HEK293 (cell line): ENCODE results near the gene AP2A1.
A peak's percentile ranks its signal among the peaks of the same experiment; 100 is the strongest.

Experiments
- CTCF ChIA-PET: fragments of 350-600 bp; formaldehyde crosslinking; extraction: SDS; loops from one replicate; lab custom pipeline; 2021; ENCODE audit warnings: antibody characterized with exemption; lab: Yijun Ruan, JAX
- POLR2A ChIA-PET: fragments of 300-600 bp; formaldehyde crosslinking; extraction: SDS; loops from one replicate; lab custom pipeline; 2020; ENCODE audit warnings: antibody characterized with exemption, inconsistent platforms; lab: Yijun Ruan, JAX
- H3K27ac ChIP-seq: fragments of 200-500 bp; sonication (Bioruptor generic); 2 replicates; pipeline ENCODE4 v1.5.1; 2014; ENCODE audit warnings: low read depth, low read length, control low read depth, inconsistent platforms; ENCODE audit errors: extremely low read depth
- H3K36me3 ChIP-seq, 2 experiments: fragments of 200-500 bp in 1 of 2; sonication (Bioruptor generic) in 1 of 2; 1 replicate in 1 of 2; 2 replicates in 1 of 2; pipeline ENCODE4 v1.5.1; 2014 to 2017; ENCODE audit warnings: inconsistent platforms in 2 of 2, low read length in 2 of 2; ENCODE audit not compliant: control insufficient read depth in 2 of 2, insufficient read depth in 1 of 2
- H3K4me1 ChIP-seq: fragments of 200-500 bp; sonication (Bioruptor generic); 2 replicates; pipeline ENCODE4 v1.5.1; 2014; ENCODE audit warnings: mild to moderate bottlenecking, low read length, inconsistent platforms; ENCODE audit not compliant: control insufficient read depth, insufficient read depth
- H3K4me3 ChIP-seq: 2 replicates; pipeline ENCODE4 v1.5.1; 2011; ENCODE audit warnings: low read depth, mild to moderate bottlenecking, control low read depth, low read length, moderate library complexity
- H3K9me3 ChIP-seq: fragments of 200-500 bp; sonication (Bioruptor generic); 2 replicates; pipeline ENCODE4 v1.5.1; 2014; ENCODE audit warnings: low read depth, low read length, inconsistent platforms; ENCODE audit not compliant: control insufficient read depth, insufficient read depth
- EGR2 ChIP-seq: fragments of 450-650 bp; formaldehyde crosslinking; IDR thresholded peaks from 2 replicates; pipeline ENCODE4 v1.5.1; 2016; ENCODE audit warnings: low read depth, missing biosample characterization, missing genetic modification characterization
- GLIS2 ChIP-seq: fragments of 450-650 bp; formaldehyde crosslinking; IDR thresholded peaks from 2 replicates; pipeline ENCODE4 v1.5.1; 2016; ENCODE audit warnings: missing biosample characterization, missing genetic modification characterization
- KLF1 ChIP-seq: fragments of 450-650 bp; formaldehyde crosslinking; IDR thresholded peaks from 2 replicates; pipeline ENCODE4 v1.5.1; 2016; ENCODE audit warnings: missing biosample characterization, missing genetic modification characterization
- KLF8 ChIP-seq: fragments of 450-650 bp; formaldehyde crosslinking; IDR thresholded peaks from 2 replicates; pipeline ENCODE4 v1.5.1; 2016; ENCODE audit warnings: missing biosample characterization, missing genetic modification characterization
- KLF9 ChIP-seq: fragments of 450-650 bp; formaldehyde crosslinking; IDR thresholded peaks from 2 replicates; pipeline ENCODE4 v1.5.1; 2016; ENCODE audit warnings: missing biosample characterization, missing genetic modification characterization, low read depth
- PRDM1 ChIP-seq: fragments of 450-650 bp; formaldehyde crosslinking; IDR thresholded peaks from 2 replicates; pipeline ENCODE4; 2016; ENCODE audit warnings: missing biosample characterization, missing genetic modification characterization
- ZBTB17 ChIP-seq: fragments of 450-650 bp; formaldehyde crosslinking; IDR thresholded peaks from 2 replicates; pipeline ENCODE4 v1.5.1; 2016; ENCODE audit warnings: missing biosample characterization, missing genetic modification characterization
- ZBTB21 ChIP-seq: fragments of 450-650 bp; formaldehyde crosslinking; IDR thresholded peaks from 2 replicates; pipeline ENCODE4 v1.5.1; 2017; ENCODE audit warnings: missing biosample characterization, missing genetic modification characterization
- ZBTB8A ChIP-seq: fragments of 450-650 bp; formaldehyde crosslinking; IDR thresholded peaks from 2 replicates; pipeline ENCODE4 v1.5.1; 2016; ENCODE audit warnings: missing biosample characterization, missing genetic modification characterization
- ZFHX2 ChIP-seq: fragments of 450-650 bp; formaldehyde crosslinking; conservative IDR thresholded peaks from 2 replicates; pipeline ENCODE4 v1.5.1; 2016; ENCODE audit warnings: missing biosample characterization, missing genetic modification characterization
- ZIC2 ChIP-seq: fragments of 450-650 bp; formaldehyde crosslinking; IDR thresholded peaks from 2 replicates; pipeline ENCODE4 v1.5.1; 2016; ENCODE audit warnings: missing biosample characterization, missing genetic modification characterization
- ZNF121 ChIP-seq: fragments of 450-650 bp; formaldehyde crosslinking; IDR thresholded peaks from 2 replicates; pipeline ENCODE4 v1.5.1; 2016; ENCODE audit warnings: missing biosample characterization, missing genetic modification characterization
- ZNF157 ChIP-seq: fragments of 450-650 bp; formaldehyde crosslinking; IDR thresholded peaks from 2 replicates; pipeline ENCODE4 v1.5.1; 2016; ENCODE audit warnings: missing biosample characterization, missing genetic modification characterization
- ZNF169 ChIP-seq: fragments of 450-650 bp; formaldehyde crosslinking; IDR thresholded peaks from 2 replicates; pipeline ENCODE4 v1.5.1; 2016; ENCODE audit warnings: missing biosample characterization, missing genetic modification characterization
- ZNF211 ChIP-seq: fragments of 450-650 bp; formaldehyde crosslinking; IDR thresholded peaks from 2 replicates; pipeline ENCODE4 v1.5.1; 2016; ENCODE audit warnings: low read depth, missing biosample characterization, missing genetic modification characterization
- ZNF274 ChIP-seq, 2 experiments: fragments of 200-500 bp in 1 of 2; fragments of 450-650 bp in 1 of 2; sonication (Bioruptor generic) in 1 of 2; formaldehyde crosslinking in 1 of 2; IDR thresholded peaks; 2 replicates each; pipeline versions ENCODE4 v1.5.1 to v1.6.1; 2014 to 2016; ENCODE audit warnings: borderline replicate concordance in 1 of 2, inconsistent platforms in 1 of 2, low read length in 1 of 2, missing biosample characterization in 1 of 2, missing genetic modification characterization in 1 of 2
- ZNF394 ChIP-seq: fragments of 450-650 bp; formaldehyde crosslinking; IDR thresholded peaks from 2 replicates; pipeline ENCODE4 v1.5.1; 2016; ENCODE audit warnings: missing biosample characterization, missing genetic modification characterization, mild to moderate bottlenecking, moderate library complexity, borderline replicate concordance
- ZNF416 ChIP-seq: fragments of 450-650 bp; formaldehyde crosslinking; IDR thresholded peaks from 2 replicates; pipeline ENCODE4 v1.5.1; 2016; ENCODE audit warnings: missing biosample characterization, missing genetic modification characterization
- ZNF514 ChIP-seq: fragments of 450-650 bp; formaldehyde crosslinking; IDR thresholded peaks from 2 replicates; pipeline ENCODE4 v1.5.1; 2016; ENCODE audit warnings: missing biosample characterization, missing genetic modification characterization
- ZNF596 ChIP-seq: fragments of 450-650 bp; IDR thresholded peaks from 2 replicates; pipeline ENCODE4 v1.5.0; 2018; ENCODE audit warnings: missing biosample characterization, mild to moderate bottlenecking, missing genetic modification characterization, moderate library complexity
- ZNF660 ChIP-seq: fragments of 450-650 bp; IDR thresholded peaks from 2 replicates; pipeline ENCODE4 v1.5.1; 2018; ENCODE audit warnings: missing biosample characterization, mild to moderate bottlenecking, missing genetic modification characterization
- ZNF677 ChIP-seq: fragments of 450-650 bp; IDR thresholded peaks from 2 replicates; pipeline ENCODE4 v1.5.0; 2018; ENCODE audit warnings: missing biosample characterization, mild to moderate bottlenecking, missing genetic modification characterization, moderate library complexity
- ZNF777 ChIP-seq: fragments of 450-650 bp; formaldehyde crosslinking; IDR thresholded peaks from 2 replicates; pipeline ENCODE4 v1.5.1; 2017; ENCODE audit warnings: missing biosample characterization, missing genetic modification characterization, borderline replicate concordance
- ZNF830 ChIP-seq: fragments of 450-650 bp; IDR thresholded peaks from 2 replicates; pipeline ENCODE4 v1.5.0; 2018; ENCODE audit warnings: missing biosample characterization, missing genetic modification characterization, low read depth, mild to moderate bottlenecking, moderate library complexity
- ZSCAN16 ChIP-seq: fragments of 450-650 bp; formaldehyde crosslinking; IDR thresholded peaks from 2 replicates; pipeline ENCODE4 v1.5.1; 2016; ENCODE audit warnings: missing biosample characterization, missing genetic modification characterization
- ZXDB ChIP-seq: fragments of 450-650 bp; formaldehyde crosslinking; IDR thresholded peaks from 2 replicates; pipeline ENCODE4 v1.5.1; 2016; ENCODE audit warnings: missing biosample characterization, missing genetic modification characterization
- TF ChIP-seq, protein P1 (sequence below): fragments of 450-650 bp; formaldehyde crosslinking; IDR thresholded peaks from 2 replicates; pipeline ENCODE4 v1.5.1; 2016; ENCODE audit warnings: missing biosample characterization, missing genetic modification characterization
- TF ChIP-seq, protein P2 (sequence below): fragments of 450-650 bp; formaldehyde crosslinking; IDR thresholded peaks from 2 replicates; pipeline ENCODE4 v1.5.1; 2016; ENCODE audit warnings: missing biosample characterization, missing genetic modification characterization, borderline replicate concordance
- TF ChIP-seq, protein P3 (sequence below): IDR thresholded peaks from 2 replicates; pipeline ENCODE4 v1.6.1; 2011; ENCODE audit warnings: mild to moderate bottlenecking, low read depth, low read length, borderline replicate concordance

AP2A1 gene

DNA sequence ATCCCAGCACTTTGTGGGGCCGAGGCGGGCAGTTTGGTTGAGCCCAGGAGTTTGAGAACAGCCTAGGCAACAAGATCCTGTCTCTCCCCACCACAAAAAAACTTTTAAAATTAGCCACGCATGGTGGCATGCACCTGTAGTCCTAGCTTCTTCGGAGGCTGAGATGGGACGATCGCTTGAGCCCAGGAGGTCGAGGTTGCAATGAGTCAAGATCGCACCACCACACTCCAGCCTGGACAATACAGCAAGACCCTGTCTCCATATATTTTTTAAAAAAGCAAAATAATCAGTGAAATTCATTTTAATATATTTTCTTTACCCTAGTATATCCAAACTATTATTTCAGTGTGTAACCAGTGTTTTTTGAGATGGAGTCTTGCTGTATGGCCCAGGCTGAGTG, 8.2 kb downstream of the AP2A1 start:
- TF ChIP-seq ZNF121 (tag by site-specific recombination) (peak; percentile 49; the same call in 1 of the 2 replicates), ZBTB17 (no peak)
- TF ChIP-seq, all 188 proteins: peak for 1
- ChIA-PET CTCF (interaction anchor here (0.7 kb wide), 1 partner anchor 102 kb away, joined by 3 read pairs; no protein-coding TSS in a partner anchor), POLR2A (no interaction called here)

DNA sequence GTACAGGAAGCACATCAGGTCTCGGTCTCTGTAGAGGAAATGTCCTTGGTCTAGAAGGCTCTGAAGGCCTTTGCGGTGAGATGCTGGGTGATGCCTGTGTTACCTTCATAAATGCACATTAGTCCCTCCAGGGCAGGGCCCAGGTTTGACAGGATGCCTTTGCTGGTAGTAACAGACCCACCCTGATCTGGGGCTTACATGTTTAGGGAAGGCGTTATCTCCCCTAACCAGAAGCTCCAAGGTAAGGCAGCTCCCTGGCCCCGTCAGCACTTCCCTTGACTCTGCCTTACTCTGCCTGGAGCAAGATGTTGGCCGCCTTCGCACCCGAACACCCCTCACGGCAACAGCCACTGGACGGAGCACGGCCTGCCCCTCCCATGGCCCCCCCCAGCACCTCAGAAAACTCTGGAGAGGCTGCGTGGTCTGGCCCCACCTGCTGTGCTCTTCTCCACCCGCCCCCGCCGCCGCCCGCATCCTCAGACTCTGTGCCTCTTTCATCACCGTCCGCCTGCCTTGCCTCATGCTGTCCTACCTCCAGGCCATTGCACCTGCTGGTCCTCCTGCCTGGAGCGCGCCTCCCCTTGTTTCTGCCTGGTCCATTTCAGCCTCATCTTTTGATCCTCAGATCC, 9.1 kb downstream of the AP2A1 start:
- POLR2A ChIA-PET: interaction anchor here (1.2 kb wide), 1 partner anchor 9 kb away, joined by 3 read pairs; the partner anchor contains the start of gene AP2A1
- H3K9me3 ChIP-seq: no peaks in the 10 kb centered on the region
- TF ChIP-seq ZNF274 (IDR thresholded peaks at IDR 0.05; ENCODE audit: low read length) (no peak), ZNF274 (tag by site-specific recombination; IDR thresholded peaks at IDR 0.05; ENCODE audit: borderline replicate concordance) (no peak), ZNF514 (tag by site-specific recombination) (no peak), KLF1 (tag by site-specific recombination) (peak; percentile 64; the same call in 1 of the 2 replicates), ZNF169 (no peak), ZIC2 (tag by site-specific recombination) (peak; percentile 44; the same call in 1 of the 2 replicates), ZNF677 (tag by site-specific recombination) (no peak), ZBTB8A (tag by site-specific recombination) (no peak), PRDM1 (no peak), KLF9 (tag by site-specific recombination) (no peak), ZNF660 (tag by site-specific recombination) (no peak), ZNF596 (no peak), ZFHX2 (tag by site-specific recombination) (peak; percentile 80), ZNF416 (tag by site-specific recombination) (no peak), ZXDB (tag by site-specific recombination) (no peak), ZBTB21 (tag by site-specific recombination) (no peak), ZNF830 (tag by site-specific recombination) (no peak), GLIS2 (tag by site-specific recombination) (no peak), ZNF211 (tag by site-specific recombination) (no peak), ZNF777 (tag by site-specific recombination) (no peak), ZNF157 (tag by site-specific recombination) (no peak), KLF8 (no peak), ZNF394 (no peak), EGR2 (tag by site-specific recombination) (peak; percentile 59), ZSCAN16 (tag by site-specific recombination) (no peak)
- TF ChIP-seq, protein P1, sequence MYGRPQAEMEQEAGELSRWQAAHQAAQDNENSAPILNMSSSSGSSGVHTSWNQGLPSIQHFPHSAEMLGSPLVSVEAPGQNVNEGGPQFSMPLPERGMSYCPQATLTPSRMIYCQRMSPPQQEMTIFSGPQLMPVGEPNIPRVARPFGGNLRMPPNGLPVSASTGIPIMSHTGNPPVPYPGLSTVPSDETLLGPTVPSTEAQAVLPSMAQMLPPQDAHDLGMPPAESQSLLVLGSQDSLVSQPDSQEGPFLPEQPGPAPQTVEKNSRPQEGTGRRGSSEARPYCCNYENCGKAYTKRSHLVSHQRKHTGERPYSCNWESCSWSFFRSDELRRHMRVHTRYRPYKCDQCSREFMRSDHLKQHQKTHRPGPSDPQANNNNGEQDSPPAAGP (tag by site-specific recombination): no peak
- TF ChIP-seq, protein P2, sequence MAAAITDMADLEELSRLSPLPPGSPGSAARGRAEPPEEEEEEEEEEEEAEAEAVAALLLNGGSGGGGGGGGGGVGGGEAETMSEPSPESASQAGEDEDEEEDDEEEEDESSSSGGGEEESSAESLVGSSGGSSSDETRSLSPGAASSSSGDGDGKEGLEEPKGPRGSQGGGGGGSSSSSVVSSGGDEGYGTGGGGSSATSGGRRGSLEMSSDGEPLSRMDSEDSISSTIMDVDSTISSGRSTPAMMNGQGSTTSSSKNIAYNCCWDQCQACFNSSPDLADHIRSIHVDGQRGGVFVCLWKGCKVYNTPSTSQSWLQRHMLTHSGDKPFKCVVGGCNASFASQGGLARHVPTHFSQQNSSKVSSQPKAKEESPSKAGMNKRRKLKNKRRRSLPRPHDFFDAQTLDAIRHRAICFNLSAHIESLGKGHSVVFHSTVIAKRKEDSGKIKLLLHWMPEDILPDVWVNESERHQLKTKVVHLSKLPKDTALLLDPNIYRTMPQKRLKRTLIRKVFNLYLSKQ (tag by site-specific recombination): no peak
- TF ChIP-seq, protein P3, sequence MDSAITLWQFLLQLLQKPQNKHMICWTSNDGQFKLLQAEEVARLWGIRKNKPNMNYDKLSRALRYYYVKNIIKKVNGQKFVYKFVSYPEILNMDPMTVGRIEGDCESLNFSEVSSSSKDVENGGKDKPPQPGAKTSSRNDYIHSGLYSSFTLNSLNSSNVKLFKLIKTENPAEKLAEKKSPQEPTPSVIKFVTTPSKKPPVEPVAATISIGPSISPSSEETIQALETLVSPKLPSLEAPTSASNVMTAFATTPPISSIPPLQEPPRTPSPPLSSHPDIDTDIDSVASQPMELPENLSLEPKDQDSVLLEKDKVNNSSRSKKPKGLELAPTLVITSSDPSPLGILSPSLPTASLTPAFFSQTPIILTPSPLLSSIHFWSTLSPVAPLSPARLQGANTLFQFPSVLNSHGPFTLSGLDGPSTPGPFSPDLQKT: no peak
- H3K27ac ChIP-seq: no peak overlapping the region
- CTCF ChIA-PET: interaction anchor here (0.5 kb wide), 1 partner anchor 230 kb away, joined by 3 read pairs; no protein-coding TSS in a partner anchor
- H3K4me1 ChIP-seq: no peaks in the 10 kb centered on the region
- H3K4me3 ChIP-seq: no peak overlapping the region
- peaks cover 9 to 11% of the 10 kb centered on the region in 2 experiments; a peak in 2 of 3 replicates for H3K36me3 ChIP-seq

More for the DNA sequence above, 8.2 kb downstream of the AP2A1 start:
- Histone ChIP-seq H3K4me3 (no peak overlapping the region), H3K4me1 (no peaks in the 10 kb centered on the region), H3K9me3 (no peaks in the 10 kb centered on the region), H3K36me3 (peaks cover 9 to 11% of the 10 kb centered on the region in 2 experiments; a peak in 2 of 3 replicates), H3K27ac (no peak overlapping the region)
